GM18858 (cell line): ENCODE measurements around the gene MAD1L1.
A peak's percentile ranks its signal among the peaks of the same experiment; 100 is the strongest.
"Not testable (repeated sequence)": the region's sequence is repeated elsewhere in the genome, so short reads cannot be mapped to it uniquely, and the experiment has no call there.

Experiments
- ATAC-seq: cut with Tn5 transposase; IDR thresholded peaks from one replicate; pipeline ENCODE4 v1.9.1; 2021; ENCODE audit not compliant: unreplicated experiment

MAD1L1 gene

DNA sequence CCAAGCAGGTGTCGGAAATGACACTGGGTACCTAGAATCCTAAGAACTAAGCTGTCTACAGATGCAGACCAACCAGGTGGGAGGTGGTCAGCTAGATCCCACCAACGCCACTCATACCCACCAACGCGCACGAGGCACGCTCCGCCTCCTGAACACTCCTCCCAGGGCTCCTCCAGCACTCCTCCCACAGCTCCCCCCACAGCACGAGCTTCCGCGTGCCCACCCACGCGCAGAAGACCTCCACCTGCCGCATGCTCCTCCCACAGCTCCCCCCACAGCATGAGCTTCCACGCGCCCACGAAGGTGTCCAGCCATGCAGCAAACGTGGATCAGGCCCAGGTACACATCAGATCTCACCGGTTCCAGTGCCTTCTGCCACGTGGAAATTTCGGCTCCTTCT is 196.0 kb downstream of the MAD1L1 start:
- no peak for ATAC-seq

DNA sequence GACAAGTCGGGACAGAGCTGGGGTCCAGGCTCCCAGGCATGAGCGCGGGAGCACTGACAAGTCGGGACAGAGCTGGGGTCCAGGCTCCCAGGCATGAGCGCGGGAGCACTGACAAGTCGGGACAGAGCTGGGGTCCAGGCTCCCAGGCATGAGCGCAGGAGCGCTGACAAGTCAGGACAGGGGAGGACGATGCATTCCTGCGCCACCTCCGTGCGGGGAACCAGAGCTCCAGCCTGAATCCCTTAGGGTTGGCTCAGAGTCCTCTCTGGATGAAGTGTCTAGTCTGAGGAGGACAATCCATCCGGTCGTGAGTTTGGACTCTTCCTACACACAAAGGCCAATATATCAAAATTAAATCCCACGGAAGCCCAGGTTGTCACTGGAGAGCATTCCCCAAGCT is 196.5 kb downstream of the MAD1L1 start:
- not testable (repeated sequence) for ATAC-seq

DNA sequence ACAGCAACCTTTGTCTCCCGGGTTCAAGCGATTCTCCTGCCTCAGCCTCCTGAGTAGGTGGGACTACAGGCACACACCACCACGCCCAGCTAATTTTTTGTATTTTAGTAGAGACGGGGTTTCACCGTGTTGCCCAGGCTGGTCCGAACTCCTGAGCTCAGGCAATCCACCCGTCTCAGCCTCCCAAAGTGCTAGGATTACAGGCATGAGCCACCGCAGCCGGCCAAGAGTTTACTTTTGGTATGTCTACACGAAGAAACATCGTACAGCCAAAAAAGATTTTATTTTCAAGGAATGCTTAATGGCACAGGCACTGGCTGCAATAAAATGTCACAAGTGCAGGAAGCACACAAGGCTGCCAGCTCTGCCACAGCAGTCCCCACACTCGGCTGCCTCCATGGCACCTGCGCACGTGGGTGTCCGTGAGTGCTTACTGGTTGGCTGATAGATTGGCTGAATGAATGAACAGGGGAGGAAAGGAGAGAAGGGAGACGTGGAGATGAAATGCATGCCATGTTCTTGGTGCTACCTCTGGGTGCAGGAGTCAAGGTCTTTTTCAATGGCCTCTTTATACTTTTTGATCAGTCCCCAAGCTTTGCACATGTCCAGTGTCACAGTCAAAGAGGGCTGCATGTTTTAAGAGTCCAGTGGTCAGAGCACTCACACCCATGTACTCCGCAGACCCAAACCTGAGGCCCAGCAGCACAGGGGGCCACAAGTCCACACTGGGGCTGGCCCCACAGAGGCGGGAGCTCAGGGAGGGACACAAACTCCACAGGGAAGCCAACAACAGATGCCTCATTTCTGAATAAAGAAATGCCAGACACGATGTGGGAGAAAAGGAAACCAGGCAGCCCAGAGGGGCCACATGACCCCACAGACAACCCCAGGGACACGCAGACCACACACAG is 198.2 kb downstream of the MAD1L1 start:
- ATAC-seq, result no peak

DNA sequence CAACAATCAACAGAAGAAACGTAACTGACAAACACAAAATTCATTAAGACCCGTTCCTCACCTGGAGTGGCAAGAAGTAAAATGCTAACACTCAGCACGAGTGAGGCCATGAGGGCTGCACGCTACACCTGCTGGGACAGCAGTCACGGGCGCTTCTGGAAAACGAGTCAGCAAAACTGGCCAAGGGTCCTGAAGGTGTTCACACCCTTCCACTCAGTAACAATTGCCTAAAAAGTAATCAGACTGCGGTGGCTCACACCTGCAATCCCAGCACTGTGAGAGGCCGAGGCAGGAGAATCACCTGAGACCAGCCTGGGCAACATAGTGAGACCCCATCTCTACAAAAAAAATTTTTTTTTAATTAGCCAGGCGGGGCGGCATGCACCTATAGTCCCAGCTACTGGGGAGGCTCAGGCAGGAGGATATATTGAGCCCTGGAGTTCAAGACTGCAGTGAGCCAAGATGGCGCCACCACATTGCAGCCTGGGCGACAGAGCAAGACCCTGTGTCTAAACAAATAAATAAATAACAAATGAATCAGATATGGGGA is 199.1 kb downstream of the MAD1L1 start:
- ATAC-seq, result no peak

DNA sequence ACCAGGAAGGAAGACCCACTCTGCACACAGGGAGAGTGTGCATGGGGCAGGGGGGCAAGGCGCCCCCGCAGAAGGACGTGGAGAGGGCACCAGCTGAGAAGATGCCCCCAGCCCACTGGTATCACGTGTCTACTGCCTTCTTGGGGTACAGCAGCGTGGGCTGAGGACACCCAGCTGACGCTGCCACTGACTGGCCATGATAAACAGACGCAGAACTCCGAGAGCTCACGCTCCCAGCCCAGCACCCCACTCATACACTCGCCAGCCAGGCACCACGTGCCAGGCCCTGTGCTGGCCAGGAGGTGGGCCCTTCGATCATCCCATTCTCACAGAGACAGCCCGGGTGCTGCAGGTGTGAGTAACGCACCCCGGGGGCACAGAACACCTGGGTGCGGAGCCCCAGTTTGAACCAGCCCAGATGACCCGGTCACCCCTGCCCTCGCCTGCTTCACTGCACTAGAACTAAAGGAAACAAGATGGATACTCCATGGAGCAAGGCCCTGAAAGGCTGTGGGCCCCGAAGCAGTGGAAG is 199.8 kb downstream of the MAD1L1 start:
- ATAC-seq, result no peak

DNA sequence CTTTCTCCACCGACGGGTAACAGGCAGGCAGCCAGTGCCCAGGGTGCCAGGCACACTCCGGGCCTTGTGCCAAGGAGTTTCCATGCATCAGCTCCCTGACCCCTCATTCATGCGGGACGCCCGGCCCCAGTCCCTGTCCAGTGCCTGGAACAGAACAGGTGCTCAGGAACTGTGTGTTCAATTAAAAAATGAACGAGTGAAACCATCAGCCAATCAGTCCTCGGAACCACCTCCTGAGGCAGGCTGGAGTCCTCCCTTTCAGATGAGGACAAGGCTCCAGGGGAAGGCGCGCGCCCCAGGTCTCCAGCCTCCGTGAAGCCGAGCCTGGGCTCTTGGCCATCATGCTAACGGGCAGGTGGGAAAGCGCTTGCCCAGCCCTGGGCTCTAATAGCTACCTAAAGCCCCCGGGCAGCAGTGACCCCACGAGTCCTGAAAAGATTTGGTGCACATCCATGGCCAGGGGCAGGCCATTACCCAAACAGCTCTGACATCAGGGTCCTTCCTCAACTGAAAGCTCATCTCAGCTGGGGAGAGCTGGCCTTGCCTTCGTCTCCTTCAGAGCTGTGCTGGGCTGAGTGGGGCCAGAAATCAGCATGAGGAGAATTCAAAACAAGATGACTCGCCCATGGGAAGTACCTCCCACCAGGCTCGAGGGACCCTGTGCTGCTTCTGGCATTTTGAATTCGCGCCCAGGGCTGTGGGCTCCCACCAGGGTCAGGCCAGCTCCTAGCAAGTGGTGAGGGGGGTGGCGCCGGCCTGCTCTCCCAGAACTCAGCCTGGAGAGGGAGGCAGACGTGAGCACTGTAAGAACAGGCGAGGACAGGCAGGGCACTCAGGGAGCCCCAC is 200.5 kb downstream of the MAD1L1 start:
- no peak for ATAC-seq

DNA sequence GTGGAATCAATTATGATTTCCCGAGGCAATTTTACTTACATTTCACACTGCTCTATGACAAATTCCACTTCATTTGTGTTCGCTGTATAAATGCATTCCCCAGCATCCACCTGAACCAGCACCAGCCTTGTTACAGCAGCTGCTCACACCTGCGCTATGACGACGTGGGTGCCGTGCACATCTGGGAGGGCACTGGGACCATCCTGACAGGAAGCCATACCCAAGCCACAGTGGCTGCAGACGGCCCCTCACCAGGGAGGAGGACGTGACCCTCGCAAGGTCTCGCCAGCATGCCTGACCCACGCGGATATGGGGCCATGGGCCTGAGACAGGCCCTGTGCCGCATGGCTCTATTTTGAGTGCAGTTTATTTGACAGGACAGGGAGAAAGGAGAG is 201.3 kb downstream of the MAD1L1 start:
- no peak for ATAC-seq

DNA sequence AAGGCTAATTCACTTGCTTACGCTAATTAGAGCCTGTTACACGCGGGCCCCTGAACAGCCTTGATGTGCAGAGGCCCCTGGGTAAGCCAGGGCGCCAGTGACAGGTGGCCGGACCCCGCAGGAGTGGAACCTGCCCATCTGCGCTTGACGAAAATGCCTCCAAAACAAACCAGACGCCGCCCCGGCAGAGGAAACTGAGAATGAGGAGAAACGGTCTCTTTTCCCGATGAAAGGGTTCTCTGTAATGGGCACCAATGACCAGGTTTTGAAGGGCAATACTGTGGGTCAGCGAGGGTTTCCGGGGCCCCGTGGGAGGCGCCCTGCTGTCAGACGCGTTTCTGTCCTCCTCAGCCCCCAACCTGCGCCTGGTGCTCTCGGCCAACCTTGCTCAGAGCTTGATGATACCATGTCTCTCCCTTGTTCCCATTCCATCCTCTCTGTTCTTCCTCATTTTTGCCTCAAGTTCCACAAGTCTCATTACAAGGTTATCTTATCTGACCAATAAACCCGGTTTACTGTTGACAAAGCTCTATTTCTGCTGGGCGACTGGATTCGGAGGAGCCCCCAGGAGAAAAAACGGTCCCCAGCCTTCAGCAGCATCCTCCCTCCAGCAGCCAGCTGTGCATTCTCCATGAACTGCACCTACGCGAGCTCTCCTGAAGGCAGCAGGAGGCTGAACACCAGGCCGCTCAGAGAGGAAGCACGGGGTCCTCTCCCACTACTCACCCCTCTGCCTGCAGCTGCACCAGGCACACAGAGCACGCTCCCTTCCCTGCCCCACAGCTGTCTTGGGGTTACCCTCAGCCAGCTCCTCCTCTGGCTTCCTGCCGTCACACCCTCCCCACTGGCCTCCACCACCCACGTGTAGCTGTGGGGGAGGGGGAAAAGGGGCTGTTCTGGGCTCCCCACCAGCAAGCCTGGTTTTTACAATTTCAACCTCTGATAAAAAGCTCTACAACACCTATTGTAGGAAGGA is 202.0 kb downstream of the MAD1L1 start:
- ATAC-seq, result no peak

DNA sequence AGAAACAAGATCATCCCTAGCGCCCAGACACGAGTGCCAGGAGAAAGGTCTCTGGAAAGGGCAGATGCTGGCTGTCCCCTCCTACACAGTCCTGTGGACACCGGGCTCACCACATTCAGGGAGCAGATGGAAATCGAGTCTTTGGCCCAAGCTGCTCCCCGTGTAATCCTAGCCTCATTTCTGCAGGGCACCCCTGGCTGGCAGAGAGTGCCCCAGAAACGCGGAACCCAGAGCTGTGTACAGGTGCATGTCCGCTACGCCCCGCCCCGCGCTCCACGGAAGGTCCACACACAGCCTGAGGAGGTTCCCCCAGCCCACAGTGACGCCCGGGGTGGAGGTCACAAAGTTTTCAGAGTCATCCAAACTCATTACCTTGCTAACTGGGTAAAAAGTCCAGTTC is 202.8 kb downstream of the MAD1L1 start:
- ATAC-seq, result no peak

DNA sequence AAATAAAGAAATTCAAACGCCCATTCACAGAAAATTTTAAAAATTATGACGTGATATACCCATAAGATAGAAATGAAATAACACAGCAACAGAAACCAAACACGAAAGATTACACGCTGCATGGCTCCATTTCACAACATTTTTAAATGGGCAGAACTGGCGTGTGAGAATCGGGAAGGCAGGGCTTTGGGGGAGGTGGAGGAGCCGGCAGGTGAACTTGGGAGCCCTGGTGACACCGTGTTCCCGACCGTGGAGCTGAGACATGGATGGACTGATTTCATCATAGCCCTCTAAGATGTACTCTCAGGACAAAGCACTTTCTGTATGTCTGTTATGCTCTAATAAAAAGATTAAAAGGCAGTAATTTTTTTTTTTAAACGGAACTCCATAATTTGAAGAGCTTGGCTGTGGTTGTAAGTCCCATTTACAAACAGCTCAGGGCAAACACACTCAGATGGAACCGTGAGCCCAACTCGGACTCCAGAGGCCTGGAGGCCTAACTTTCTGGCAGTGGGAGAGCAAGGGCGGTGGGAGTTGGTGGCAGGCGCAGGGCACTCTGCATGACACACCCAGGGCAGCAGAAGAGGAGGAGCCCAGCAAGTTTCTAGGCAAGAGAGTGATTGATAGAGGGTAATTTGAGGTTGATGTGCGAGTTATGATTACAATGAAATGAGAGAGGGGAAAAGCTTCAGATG is 203.4 kb downstream of the MAD1L1 start:
- ATAC-seq, result no peak

DNA sequence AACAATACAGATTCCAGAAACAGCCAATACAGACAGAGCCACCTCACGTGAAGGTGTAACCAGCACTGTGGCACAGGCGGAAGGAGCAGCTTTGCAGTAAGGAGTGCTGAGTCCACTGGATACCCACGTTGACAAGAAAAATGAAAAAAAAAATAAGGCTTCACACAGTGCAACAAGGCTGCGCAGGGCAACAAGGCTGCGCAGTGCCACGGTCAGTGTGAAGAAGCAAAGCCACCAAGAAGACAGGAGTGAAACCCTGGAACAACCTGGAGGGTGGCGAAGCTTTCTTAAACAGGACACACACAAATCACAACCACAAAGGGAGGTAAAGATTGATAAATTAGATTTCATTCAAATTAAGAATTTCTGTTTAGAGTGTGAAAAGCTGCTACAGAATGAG is 204.0 kb downstream of the MAD1L1 start:
- no peak for ATAC-seq

DNA sequence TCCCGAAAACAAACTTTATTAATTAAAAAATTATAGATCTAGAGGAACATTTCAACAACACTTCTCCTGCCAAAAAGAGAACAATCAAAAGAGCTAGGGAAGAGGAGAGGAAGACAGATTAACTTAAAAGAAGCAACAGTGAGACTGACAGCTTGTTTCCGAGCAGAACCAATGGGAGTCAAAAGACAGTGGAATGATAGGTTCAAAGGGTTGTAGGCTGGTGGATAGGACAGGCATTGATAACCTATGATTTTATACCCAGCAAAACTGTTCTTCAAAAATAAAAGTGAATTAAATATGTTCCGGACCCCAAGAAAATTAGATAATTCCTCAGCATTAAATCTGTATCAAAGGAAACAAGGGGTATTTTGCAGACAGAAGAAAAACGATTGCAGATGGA is 207.6 kb downstream of the MAD1L1 start:
- ATAC-seq, result no peak

DNA sequence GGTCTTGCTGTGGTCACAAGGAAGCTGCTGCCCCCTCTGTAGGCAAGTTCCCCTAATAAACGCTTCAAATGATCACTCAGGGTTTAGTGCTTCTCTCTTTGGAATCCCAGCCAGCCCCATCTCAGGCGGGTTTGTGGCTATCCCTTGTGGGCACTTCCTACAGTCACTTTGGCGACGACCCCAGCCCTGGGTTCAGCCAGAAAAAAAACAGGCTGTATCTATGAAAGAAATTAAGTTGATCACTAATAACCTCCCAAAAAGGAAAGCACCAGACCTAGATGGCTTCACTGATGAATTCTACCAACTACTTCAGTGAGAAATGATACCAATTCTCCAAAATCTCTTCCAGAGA is 208.2 kb downstream of the MAD1L1 start:
- ATAC-seq, result no peak

DNA sequence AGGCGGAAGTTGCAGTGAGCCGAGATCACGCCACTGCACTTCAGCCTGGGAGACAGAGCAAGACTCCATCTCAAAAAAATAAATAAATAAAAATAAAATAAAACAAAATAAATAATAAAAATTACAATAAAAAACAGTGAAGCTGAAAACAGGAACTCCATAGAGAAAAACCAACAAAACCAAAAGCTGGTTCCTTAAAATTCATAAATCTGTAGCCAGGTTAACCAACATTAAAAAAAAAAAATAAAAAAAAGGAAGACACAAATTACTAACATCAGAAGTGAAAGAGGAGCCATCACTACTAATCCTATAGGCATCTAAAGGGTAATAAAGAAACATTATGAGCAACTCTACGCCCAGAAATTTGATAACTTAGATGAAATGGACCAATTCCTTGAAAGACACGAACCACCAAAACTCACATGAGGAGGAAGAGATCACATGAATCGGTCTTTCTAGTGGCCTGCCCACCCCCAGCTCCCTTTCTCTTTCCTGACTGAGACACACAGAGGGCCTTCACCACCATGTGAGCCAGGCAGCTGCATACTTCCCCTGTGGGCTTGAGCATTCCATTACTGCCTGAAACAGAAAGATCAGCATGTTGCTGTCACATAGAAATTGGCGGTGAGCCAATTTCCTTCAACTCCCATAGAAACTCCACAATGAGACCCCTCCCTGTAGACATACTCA is 208.7 kb downstream of the MAD1L1 start:
- ATAC-seq, result no peak

DNA sequence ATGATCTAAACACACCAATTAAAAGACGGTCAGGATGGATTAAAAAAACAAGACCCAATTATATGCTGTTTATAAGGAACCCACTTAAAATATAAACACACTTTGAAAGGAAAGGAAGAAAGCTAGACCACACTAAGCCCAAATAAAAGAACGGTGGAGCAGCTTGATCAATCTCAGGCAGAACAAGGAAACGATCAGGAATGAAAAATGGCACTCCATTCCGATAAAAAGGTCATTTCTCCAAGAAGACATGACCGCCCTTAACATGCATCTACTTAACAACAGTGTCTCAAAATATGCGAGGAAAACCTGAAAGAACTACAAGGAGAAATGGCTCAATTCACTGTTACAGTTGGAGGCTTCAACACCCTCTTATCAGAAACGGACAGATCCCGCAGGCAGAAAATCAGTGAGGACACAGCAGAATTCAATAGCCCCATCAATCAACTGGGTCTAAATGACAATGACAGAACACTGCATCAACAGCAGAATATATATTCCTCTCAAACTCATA is 210.0 kb downstream of the MAD1L1 start:
- no peak for ATAC-seq

DNA sequence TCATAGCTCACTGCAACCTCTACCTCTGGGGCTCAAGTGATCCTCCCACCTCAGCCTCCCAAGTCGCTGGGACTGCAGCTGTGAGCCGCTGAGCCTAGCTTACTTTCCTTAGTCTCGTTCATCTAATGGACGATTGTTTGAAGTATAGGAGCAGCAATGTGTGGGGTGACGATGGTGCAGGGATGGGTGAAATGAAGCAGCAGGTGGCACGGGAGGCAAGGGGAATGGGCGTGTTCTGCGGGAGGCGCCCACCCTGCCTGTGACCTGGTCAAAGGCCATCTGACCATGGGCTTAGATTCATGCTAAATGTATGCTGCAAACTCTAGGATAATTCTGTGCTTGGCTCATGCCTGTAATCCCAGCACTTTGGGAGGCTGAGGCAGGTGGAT is 210.7 kb downstream of the MAD1L1 start:
- no peak for ATAC-seq

DNA sequence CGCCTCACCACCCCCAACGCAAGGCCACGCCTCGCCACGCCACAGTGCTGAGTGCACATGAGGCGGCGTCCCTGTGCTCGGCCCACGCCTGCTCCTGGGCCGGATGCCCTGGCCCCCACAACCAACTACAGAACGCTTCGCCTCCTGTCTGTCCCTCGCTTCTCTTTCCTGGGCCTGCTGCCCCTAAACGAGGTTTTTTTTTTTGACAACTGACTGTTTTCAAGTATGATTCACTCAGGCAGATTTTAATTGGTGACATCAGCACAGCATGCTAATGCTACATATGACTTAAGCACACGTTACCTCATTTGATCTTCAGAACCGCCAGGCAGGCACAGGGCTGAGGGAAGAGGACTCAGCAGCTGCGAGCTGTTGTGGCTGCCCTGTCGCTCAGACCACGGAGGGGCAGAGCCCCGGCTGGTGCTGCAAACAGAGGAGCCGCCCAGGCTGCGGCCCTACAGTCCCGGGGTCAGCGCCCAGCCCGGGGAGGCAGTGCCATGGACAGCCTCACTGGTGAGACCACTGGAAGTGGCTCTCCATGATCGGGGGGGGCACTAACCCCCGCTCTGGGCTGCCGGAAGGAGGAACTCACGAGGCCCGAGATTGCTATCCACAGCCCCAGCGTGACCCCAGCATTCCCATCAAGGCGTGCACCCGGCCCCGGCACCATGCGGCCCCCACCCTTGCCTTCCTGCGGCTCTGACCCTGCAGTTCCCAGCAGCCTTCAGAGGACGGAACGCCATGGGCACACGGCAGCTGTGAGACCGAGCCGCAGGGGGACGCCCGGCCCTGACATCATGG is 212.8 kb downstream of the MAD1L1 start:
- peak; percentile 54 for ATAC-seq

DNA sequence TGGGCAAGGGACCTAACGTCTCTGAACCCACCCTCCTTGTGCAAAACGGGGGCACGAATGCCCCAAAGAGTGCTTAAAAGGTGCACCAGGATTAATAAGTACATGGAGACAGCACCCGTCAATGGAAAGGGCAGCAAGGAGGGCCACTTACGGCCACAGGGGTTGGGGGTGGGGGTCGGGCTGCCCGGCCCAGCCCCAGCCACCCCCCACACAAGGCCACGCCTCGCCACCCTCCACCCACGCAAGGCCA is 213.4 kb downstream of the MAD1L1 start:
- ATAC-seq, result peak; percentile 3
